Stimulated activated CD8-positive, alpha-beta memory T cell treated with anti-CD3 and anti-CD28 coated beads, Interleukin-7, amount 100 ng/mL, for 4 hours (primary cell): Measurements from ENCODE around the gene CDH22.
A peak's percentile ranks its signal among the peaks of the same experiment; 100 is the strongest.

ENCODE experiments used
- DNase-seq, 2 donors: peaks; one replicate each; pipeline ENCODE4 v3.0.0-alpha.2; 2020; ENCODE audit warnings: low read depth in 2 of 2

Gene CDH22

DNA sequence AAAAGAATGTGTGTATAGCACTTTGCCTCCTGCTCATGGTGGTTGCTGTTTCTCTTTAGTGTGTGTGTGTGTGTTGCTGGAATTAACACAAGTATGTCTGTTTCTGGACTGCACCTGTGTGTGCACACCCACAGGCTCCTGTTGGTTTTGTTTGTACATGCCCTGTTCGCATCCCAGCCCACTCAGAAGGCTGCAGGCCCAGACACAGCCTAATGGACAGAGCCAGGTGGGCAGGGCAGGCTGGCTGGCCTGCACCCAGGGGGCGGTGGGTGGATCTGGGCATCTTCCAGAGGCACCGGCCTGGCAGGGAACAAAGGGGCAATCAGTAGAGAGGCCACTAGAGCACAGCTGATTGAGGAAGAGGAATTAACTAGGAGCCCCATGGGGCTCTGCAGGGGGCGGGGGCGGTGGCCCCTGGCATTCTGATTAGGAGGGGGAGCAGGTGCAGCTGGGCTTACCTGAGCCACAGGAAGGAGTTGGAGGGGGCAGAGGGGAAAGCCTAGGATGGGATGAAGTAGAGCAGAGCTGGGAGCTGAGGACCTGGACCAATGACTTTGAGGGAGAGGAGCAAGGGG, 168.3 kb downstream of the CDH22 start:
- no peak for DNase-seq

DNA sequence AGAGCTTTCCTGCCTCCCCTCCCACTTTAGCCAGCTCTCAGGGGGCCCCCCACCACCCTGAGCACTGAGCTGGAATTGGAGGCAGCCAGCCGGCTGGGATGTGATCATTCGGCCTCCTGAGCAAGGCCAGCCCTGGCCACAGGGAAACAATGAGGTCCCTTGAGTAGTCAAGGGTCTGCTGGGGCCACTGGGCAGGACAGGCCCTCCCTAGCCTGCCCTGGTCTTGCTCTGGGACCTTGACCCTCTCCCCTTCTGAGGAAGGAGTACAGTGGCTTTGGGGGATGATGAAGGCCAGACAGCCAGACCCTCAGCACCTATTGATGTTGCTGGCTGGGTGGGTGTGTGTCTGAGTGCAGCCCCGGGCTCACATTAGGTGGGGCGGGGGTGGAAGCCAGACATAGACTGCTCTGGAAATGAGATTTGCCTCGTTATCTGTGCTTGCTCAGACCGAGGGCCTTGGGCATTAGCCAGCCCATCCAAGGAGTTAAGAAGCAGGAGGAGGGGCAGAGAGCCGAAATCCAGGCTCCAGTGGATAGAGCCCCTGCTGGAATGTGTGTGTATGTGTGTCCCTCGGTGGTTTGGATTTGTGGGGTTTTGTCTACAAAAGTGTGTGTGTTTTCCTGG, 168.9 kb downstream of the CDH22 start:
- DNase-seq, result no peak

DNA sequence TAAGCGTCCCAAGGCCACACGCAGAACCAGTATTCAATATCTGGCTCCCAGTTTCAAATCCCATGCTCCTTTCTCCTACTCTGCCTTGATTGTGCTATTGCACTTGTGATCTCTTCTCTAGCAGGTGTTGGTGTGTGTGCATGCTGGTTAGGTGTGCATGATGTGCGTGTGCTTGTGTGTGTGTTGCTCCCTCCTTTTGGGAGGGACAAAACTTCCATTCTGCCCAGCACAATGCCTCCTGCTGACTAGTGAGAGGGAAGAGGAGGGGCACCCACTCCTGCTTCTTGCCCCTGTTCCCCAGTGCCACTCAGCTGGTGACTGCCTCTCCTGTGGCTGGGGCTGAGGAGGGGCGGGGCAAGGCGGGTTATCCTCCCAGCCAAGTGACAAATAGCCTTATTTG, 170.5 kb downstream of the CDH22 start:
- DNase-seq, result no peak

DNA sequence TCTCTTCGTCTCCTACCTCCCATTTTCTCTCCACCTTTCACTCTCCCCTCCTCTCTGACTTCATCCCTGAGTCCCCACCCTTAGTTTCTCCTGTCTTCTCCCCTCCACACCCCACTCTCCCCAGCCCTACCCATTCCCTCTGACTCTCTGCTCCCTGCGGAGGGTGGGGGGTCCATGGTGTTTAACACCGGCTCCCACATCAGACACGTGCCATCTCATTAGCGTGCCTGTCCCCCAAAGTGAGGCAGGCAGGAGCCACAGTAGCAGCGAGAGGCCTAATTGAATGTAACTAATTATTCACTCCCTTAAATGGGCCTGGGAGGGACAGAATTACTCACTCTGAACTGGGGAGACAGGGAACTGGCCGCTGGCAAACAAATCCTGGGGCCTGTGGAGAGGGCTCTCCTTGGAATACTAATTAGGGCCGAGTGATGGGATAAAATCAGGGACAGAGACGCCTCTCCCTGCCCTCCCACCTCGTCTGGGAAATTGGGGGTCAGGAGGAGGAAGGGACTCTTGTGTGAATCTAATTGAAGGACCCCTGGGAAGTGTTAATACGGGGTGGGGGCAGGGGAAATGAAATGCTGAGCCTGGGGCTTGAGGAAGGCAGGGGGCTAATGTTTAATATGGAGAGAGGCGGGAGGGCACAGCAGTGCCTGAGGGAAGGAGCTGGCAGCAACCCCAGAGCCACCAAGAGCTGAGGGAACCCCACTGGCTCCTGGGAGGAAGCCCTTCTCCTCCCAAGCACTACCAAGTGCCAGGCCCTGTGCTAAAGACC, 172.3 kb downstream of the CDH22 start:
- no peak for DNase-seq

DNA sequence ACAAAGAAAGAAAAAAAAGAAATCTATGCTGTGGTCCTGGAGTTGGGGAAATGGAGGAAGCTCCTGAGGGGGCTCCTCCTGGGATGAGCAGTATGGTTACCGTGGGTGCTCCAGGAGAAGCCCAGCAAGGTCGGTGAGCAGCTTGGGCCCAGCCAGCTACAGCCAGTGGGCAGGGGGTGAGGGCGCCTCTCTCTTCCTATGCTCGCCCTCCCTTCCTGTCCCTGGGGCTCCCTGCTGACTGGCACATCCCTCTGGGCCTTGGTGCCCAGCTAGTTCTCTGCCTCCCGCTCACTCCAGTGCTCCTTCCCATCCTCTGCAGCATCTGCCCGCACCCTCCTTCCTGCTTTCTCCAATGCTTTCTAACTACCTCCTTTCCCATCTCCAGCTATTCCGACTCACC, 173.6 kb downstream of the CDH22 start:
- no peak for DNase-seq

DNA sequence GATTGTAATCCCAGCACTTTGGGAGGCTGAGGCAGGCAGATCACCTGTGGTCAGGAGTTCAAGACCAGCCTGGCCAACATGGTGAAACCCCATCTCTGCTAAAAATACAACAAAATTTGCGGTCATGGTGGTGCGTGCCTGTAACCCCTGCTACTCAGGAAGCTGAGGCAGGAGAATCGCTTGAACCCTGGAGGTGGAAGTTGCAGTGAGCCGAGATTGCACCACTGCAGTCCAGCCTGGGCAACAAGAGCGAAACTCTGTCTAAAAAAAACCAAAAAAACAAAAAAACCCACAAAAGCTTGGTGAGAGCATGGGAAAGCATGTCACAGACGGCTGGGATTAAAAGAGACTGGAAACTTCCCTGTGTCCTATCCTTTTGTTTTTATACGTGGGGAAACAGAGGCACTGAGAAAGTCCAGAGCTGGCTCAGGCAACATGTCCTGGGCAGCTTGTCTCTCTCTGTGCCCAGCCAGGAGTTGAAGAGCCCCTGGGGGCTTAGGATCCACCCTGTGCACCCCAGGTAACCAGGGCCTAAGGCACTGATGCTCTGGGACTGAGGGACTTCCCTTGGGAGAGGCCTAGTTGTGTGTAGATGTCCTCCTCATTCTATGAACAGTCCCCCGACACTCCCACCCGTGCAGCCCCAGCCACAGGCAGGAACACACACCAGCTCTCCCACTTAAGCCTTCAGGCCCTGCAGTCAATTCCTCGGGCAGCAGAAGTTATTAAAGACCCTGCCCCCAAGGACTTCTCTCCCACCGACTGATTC, 174.2 kb downstream of the CDH22 start:
- DNase-seq, result no peak

DNA sequence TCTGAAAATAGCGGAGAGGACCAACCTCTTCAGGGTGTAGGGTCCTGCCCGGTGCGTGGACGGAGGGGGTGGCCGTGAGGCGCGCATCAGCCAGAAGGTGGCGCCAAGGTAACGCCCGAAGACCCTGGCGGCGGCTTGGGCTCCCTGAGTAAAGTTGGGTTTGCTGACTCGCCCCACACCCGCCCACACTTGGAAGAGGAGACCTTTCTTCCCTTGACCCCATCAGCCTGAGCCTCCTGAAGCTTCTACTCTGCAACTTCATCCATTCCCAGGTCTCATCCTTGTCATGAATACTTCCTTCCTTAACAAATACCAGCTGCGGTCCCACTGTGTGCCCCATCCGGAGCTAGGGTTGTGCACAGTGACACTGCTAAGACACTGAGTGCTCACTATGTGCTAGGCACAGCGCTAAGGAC, 175.6 kb downstream of the CDH22 start:
- peak; percentile 8 to 17 for DNase-seq

DNA sequence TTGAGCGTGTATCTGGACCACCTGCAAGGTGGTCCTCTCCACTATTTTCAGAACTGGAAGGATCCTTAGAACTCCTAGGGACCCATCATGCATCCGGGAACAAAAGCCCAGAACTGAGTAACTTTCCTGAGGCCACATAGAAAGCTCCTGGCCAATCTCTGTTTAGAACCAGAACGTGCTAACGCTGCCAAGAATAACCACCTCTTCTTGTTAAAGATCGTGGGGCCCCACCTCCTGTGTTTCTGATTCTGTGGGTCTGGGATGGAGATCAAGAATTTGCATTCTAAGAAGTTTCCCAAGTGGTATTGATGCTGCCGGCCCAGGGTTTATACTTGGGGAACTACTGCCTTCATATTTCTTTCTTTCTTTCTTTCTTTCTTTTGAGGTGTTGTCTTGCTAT, 176.9 kb downstream of the CDH22 start:
- DNase-seq, result no peak

DNA sequence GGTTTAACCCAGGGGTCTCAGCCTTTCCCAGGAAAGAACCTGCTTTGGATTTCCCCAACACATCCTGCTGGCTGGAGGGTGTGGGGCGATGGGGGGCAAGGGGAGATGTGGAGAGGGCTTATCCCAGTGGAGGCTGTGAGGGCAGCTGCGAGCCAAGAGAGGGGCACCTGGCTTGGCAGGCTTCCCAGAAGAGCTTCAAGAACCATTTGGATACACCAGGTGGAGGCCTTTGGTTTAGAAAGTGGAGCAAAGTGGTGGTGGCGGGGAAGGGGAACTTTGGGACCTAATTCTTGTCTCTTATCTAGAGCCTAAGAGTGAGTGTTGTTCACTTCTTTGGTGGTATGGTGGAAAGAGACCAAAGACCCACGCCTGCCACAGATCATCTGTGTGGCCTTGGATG, 177.8 kb downstream of the CDH22 start:
- no peak for DNase-seq

DNA sequence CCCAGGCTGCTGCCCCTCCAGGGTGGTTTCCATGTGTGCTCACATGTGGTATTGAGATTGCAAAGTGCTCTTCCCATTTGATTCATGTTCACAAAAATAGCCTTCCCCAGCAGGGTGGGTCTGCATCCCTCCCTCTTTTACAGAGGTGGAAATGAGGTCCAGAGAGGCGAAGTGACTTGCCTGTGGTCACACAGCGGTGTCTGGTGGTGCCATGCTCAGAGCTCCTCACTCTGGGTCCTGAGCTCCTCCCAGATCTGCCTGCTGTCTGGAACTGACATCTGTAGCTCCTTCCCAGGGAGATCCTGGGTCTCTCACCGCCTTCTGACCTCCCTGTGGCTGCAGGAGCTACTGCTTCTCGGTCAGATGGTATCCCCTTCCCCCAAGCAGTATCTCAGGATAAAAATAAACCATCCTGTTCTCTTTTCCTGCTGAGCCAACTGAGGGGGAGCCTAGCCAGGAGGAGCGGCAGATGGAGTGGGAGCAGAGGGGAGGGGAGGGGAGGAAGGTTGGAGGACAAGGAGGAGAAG, 178.3 kb downstream of the CDH22 start:
- DNase-seq, result no peak

DNA sequence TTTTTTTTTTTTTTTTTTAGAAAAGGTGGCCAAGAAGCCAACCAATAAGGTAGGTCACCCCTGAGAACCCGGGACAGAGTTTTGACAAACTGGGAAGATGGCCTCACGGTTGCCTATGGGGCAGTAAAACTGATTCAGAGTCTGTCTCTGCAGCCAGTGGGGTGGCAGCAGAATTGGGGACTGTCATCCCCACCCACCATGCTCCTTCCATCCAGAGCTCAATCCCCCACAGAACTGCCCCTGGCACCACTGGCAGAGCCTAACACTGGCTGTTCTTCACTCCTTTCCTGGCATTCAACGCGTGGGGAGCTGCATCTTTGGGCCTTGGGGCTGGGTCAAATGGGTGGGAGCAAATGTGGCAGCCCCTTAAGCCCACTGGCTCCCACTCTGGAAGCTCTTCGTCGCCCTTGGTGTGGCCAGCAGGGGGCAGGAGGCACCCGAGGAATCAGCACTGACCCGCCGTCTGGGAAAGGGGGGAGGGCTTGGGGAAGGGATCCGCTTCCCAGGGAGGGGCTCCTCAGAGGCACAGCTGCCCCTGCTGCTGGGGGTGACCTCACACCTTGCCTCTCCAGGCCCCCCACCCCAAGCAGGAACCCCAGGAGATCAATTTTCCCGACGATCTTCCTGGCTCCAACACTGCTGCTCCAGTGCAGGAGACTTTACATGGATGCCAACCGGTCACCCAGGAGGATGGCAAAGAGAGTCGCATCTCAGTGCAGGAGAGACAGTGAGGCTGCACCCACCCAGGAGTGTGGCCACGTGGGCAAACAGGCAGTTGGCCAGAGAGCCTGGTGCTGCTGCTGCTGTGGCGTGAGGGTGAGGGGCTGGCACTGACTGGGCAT, 179.8 kb downstream of the CDH22 start:
- no peak for DNase-seq

DNA sequence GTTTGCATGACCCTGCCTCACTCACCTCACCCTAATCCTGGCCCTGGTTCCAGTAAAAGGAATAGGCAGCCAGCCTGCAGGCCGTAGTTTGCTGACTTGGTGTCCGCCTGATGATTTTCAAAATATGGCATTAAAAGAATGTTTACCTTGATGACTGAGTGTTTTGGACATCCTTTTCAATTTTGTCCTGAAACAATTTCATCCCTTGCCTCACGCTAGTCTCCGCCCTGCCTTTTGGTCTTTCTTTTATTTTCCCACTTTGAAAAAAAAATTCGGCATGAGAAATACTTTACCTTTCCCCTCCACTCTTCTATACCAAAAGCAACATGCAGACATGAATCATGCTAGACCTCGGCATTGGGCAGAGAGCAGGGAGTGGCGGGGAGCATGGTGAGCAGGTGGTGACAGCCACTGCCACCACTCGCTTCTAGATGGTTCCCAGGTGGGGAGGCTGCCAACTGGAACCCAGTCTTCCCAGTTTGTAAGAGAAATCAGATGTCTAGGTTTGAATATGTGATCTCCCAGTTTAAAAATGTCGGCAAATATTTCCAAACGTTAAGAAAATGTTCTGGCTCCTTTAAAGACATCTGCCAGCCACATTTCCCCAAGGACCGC, 180.8 kb downstream of the CDH22 start:
- no peak for DNase-seq

DNA sequence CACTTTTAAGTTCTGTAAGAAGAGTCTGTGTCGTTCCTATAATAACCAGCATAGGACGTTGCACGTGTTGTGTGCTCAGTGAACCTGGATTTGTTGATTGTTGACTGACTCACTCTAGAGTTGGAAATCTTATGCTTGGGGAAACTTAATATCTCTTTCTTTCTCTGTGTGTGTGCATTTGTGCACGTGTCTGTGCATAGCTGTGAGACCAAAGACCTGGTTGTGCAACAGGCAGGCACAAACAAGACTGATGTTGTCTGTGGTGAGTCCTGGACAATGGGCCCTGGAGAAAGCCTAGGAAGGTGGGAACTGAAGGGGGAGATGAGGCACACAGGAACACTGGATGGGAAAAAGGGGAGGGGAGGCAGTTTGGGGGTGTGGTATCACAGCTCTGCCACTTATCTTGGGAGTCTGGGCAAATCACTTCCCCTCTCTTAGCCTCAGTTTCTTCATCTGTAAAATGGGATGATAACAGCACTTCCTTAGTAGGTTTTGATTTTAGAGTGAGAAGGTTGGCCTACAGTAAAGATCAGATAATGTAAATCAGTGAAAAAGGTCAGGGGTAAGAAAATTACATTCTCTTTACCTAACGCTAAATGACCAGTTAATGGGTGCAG, 181.8 kb downstream of the CDH22 start:
- no peak for DNase-seq
